Activated CD8-positive, alpha-beta memory T cell treated with anti-CD3 and anti-CD28 coated beads, Interleukin-2, amount 50 U/mL, for 4 hours (primary cell): ENCODE data around the gene CUX1.
"Not testable (repeated sequence)": the region's sequence is repeated elsewhere in the genome, so short reads cannot be mapped to it uniquely, and the experiment has no call there.

Experiments used
- DNase-seq: peaks from one replicate; pipeline ENCODE4 v3.0.0-alpha.2; 2020

Gene CUX1

GRCh38 chr7:102170393-102170970 is 353.1 kb downstream of the CUX1 start:
- no peak for DNase-seq

GRCh38 chr7:102173669-102174068 is 356.2 kb downstream of the CUX1 start:
- DNase-seq: no peak

- DNase-seq: no peak
These were observed 358.2 kb downstream of the CUX1 start for GRCh38 chr7:102175423-102176170.

- no peak for DNase-seq
These were observed 361.0 kb downstream of the CUX1 start for GRCh38 chr7:102178410-102178809.

- DNase-seq: no peak
These were observed 363.3 kb downstream of the CUX1 start for GRCh38 chr7:102180727-102181126.

GRCh38 chr7:102181517-102181916 is 364.1 kb downstream of the CUX1 start:
- no peak for DNase-seq

GRCh38 chr7:102182016-102182415 is 364.6 kb downstream of the CUX1 start:
- DNase-seq: no peak

GRCh38 chr7:102183848-102184247 is 366.4 kb downstream of the CUX1 start:
- not testable (repeated sequence) for DNase-seq

- no peak for DNase-seq
These were observed 366.9 kb downstream of the CUX1 start for GRCh38 chr7:102184303-102184702.

- no peak for DNase-seq
These were observed 368.4 kb downstream of the CUX1 start for GRCh38 chr7:102185796-102186195.

- DNase-seq: no peak
These were observed 368.9 kb downstream of the CUX1 start for GRCh38 chr7:102186306-102186705.

- DNase-seq: no peak
These were observed 371.3 kb downstream of the CUX1 start for GRCh38 chr7:102188746-102189145.

GRCh38 chr7:102189756-102190155 is 372.3 kb downstream of the CUX1 start:
- DNase-seq: no peak

GRCh38 chr7:102190776-102191350 is 373.4 kb downstream of the CUX1 start:
- DNase-seq: no peak

GRCh38 chr7:102191556-102192379 is 374.3 kb downstream of the CUX1 start:
- no peak for DNase-seq

- DNase-seq: no peak
These were observed 375.4 kb downstream of the CUX1 start for GRCh38 chr7:102192790-102193189.

GRCh38 chr7:102193806-102194205 is 376.4 kb downstream of the CUX1 start:
- no peak for DNase-seq

GRCh38 chr7:102195361-102195760 is 377.9 kb downstream of the CUX1 start:
- DNase-seq: no peak

- DNase-seq: no peak
These were observed 378.6 kb downstream of the CUX1 start for GRCh38 chr7:102196028-102196427.

GRCh38 chr7:102197161-102197560 is 379.7 kb downstream of the CUX1 start:
- DNase-seq: no peak

- DNase-seq: no peak
These were observed 380.2 kb downstream of the CUX1 start for GRCh38 chr7:102197599-102197998.

- DNase-seq: no peak
These were observed 381.1 kb downstream of the CUX1 start for GRCh38 chr7:102198417-102198956.

GRCh38 chr7:102201576-102201975 is 384.1 kb downstream of the CUX1 start:
- DNase-seq: no peak
